ENCODE data around the gene HIBADH.

- TF ChIP-seq CTCF (conservative IDR thresholded peaks at IDR 0.05) (no peak), ZFX (IDR thresholded peaks at IDR 0.05) (no peak)
These were observed 186.2 kb downstream of the HIBADH start for GRCh38 chr7:27476493-27476892.

Data from C4-2B (cell line).